KMS-11 (cell line): ENCODE measurements around the gene BEST4.
A peak's percentile ranks its signal among the peaks of the same experiment; 100 is the strongest.
"Not testable (repeated sequence)": the region's sequence is repeated elsewhere in the genome, so short reads cannot be mapped to it uniquely, and the experiment has no call there.

Source experiments
- H2AFZ ChIP-seq: fragments of 200-600 bp; sonication (generic); 2 replicates; pipeline ENCODE4 v1.6.1; 2016; ENCODE audit warnings: antibody characterized with exemption, mixed run types, low read depth
- H3K27ac ChIP-seq: fragments of 200-600 bp; sonication (generic); 2 replicates; pipeline ENCODE4 v1.6.1; 2016; ENCODE audit warnings: mild to moderate bottlenecking, mixed run types
- H3K27me3 ChIP-seq: fragments of 200-600 bp; sonication (generic); 2 replicates; pipeline ENCODE4 v1.6.1; 2017; ENCODE audit warnings: mild to moderate bottlenecking, low read depth, mixed run types, moderate library complexity; ENCODE audit not compliant: insufficient read depth
- H3K36me3 ChIP-seq: fragments of 200-600 bp; sonication (generic); 2 replicates; pipeline ENCODE4 v1.6.1; 2017; ENCODE audit warnings: mild to moderate bottlenecking, mixed run types; ENCODE audit not compliant: insufficient read depth
- H3K4me1 ChIP-seq: fragments of 200-600 bp; sonication (generic); 2 replicates; pipeline ENCODE4 v1.6.1; 2016; ENCODE audit warnings: mild to moderate bottlenecking, low read depth, mixed run types; ENCODE audit not compliant: poor library complexity, severe bottlenecking
- H3K4me2 ChIP-seq: fragments of 200-600 bp; sonication (generic); 2 replicates; pipeline ENCODE4 v1.7.0; 2016; ENCODE audit warnings: mild to moderate bottlenecking, mixed run types
- H3K4me3 ChIP-seq: fragments of 200-600 bp; sonication (generic); IDR thresholded peaks from 2 replicates; pipeline ENCODE4 v1.6.1; 2017; ENCODE audit warnings: low read depth, low read length, mixed read lengths; ENCODE audit not compliant: insufficient read depth
- H3K79me2 ChIP-seq: fragments of 200-600 bp; sonication (generic); 2 replicates; pipeline ENCODE4 v1.6.1; 2016; ENCODE audit warnings: low read depth, mixed run types; ENCODE audit not compliant: insufficient read depth
- H3K9ac ChIP-seq: fragments of 200-600 bp; sonication (generic); 2 replicates; pipeline ENCODE4 v1.6.1; 2016; ENCODE audit warnings: mild to moderate bottlenecking, mixed run types
- H4K20me1 ChIP-seq: fragments of 200-600 bp; sonication (generic); 2 replicates; pipeline ENCODE4 v1.6.1; 2016; ENCODE audit warnings: mild to moderate bottlenecking, mixed run types; ENCODE audit not compliant: insufficient read depth
- CTCF ChIP-seq: fragments of 200-600 bp; sonication (generic); conservative IDR thresholded peaks from 2 replicates; pipeline ENCODE4 v1.6.1; 2017; ENCODE audit warnings: low read depth, mild to moderate bottlenecking, antibody characterized with exemption, low read length, moderate library complexity, mixed read lengths

BEST4 gene

GRCh38 chr1:44812822-44813543 lies 25.0 kb upstream of the BEST4 start:
- no peaks in the 10 kb centered on the region for H4K20me1 ChIP-seq
- H3K9ac ChIP-seq = no peak overlapping the region
- no peaks in the 10 kb centered on the region for H3K27me3 ChIP-seq
- peaks cover 43% of the 10 kb centered on the region for H3K4me1 ChIP-seq
- H3K27ac ChIP-seq = no peak overlapping the region
- H3K36me3 ChIP-seq = no peaks in the 10 kb centered on the region
- no peak for TF ChIP-seq CTCF
- no peak overlapping the region for H3K4me2 ChIP-seq
- no peak overlapping the region for H2AFZ ChIP-seq
- H3K79me2 ChIP-seq = no peaks in the 10 kb centered on the region
- no peak overlapping the region for H3K4me3 ChIP-seq

- no peak for TF ChIP-seq CTCF
- H3K4me1 ChIP-seq = peaks cover 60% of the 10 kb centered on the region
- no peaks in the 10 kb centered on the region for H4K20me1 ChIP-seq
- no peaks in the 10 kb centered on the region for H3K27me3 ChIP-seq
- peak overlapping the region; percentile 90; the same call in 1 of the 2 replicates for H3K27ac ChIP-seq
- H3K36me3 ChIP-seq = no peaks in the 10 kb centered on the region
- H3K4me3 ChIP-seq = no peak overlapping the region
- no peak overlapping the region for H3K9ac ChIP-seq
- no peaks in the 10 kb centered on the region for H3K79me2 ChIP-seq
- H3K4me2 ChIP-seq = no peak overlapping the region
- no peak overlapping the region for H2AFZ ChIP-seq
Measured at GRCh38 chr1:44811234-44811633, 23.3 kb upstream of the BEST4 start.

GRCh38 chr1:44810762-44811105 lies 22.8 kb upstream of the BEST4 start:
- not testable (repeated sequence) for H3K36me3 ChIP-seq, H3K79me2 ChIP-seq, H3K4me3 ChIP-seq, H3K27me3 ChIP-seq, H4K20me1 ChIP-seq
- Histone ChIP-seq H3K9ac (peak overlapping the region; percentile 31; the same call in 1 of the 2 replicates), H3K27ac (peak overlapping the region; percentile 90), H2AFZ (peak overlapping the region; percentile 21; the same call in 1 of the 2 replicates), H3K4me2 (peak overlapping the region; percentile 56), H3K4me1 (peaks cover 63% of the 10 kb centered on the region)

GRCh38 chr1:44810101-44810761 lies 22.3 kb upstream of the BEST4 start:
- Histone ChIP-seq H3K4me2 (peak overlapping the region; percentile 56), H3K27ac (peak overlapping the region; percentile 90), H3K4me3 (no peak overlapping the region), H3K27me3 (no peaks in the 10 kb centered on the region), H3K9ac (peak overlapping the region; percentile 31; the same call in 1 of the 2 replicates), H3K36me3 (no peaks in the 10 kb centered on the region), H3K79me2 (no peaks in the 10 kb centered on the region), H3K4me1 (peaks cover 63% of the 10 kb centered on the region), H2AFZ (peak overlapping the region; percentile 21; the same call in 1 of the 2 replicates), H4K20me1 (no peaks in the 10 kb centered on the region)
- no peak for TF ChIP-seq CTCF
